GM18867 (cell line): ENCODE results near the gene LILRA5.
"Not testable (repeated sequence)": the region's sequence is repeated elsewhere in the genome, so short reads cannot be mapped to it uniquely, and the experiment has no call there.

ENCODE experiments used
- ATAC-seq: cut with Tn5 transposase; IDR thresholded peaks from one replicate; pipeline ENCODE4 v1.9.1; 2021; ENCODE audit warnings: mild to moderate bottlenecking, moderate library complexity; ENCODE audit not compliant: unreplicated experiment

The LILRA5 gene

GRCh38 chr19:54277111-54277615, 35.8 kb downstream of the LILRA5 start:
- not testable (repeated sequence) for ATAC-seq

- no peak for ATAC-seq
Observed at GRCh38 chr19:54275951-54276350, 37.0 kb downstream of the LILRA5 start.

- ATAC-seq, result not testable (repeated sequence)
Observed at GRCh38 chr19:54274516-54274915, 38.5 kb downstream of the LILRA5 start.

GRCh38 chr19:54273821-54274220, 39.1 kb downstream of the LILRA5 start:
- ATAC-seq, result no peak

GRCh38 chr19:54272181-54272580, 40.8 kb downstream of the LILRA5 start:
- not testable (repeated sequence) for ATAC-seq

- not testable (repeated sequence) for ATAC-seq
Observed at GRCh38 chr19:54271587-54271986, 41.4 kb downstream of the LILRA5 start.

GRCh38 chr19:54271106-54271505, 41.9 kb downstream of the LILRA5 start:
- ATAC-seq, result no peak

GRCh38 chr19:54268936-54269335, 44.0 kb downstream of the LILRA5 start:
- no peak for ATAC-seq

GRCh38 chr19:54266133-54266532, 46.8 kb downstream of the LILRA5 start:
- ATAC-seq, result no peak

GRCh38 chr19:54262470-54262869, 50.5 kb downstream of the LILRA5 start:
- no peak for ATAC-seq

- ATAC-seq, result no peak
Observed at GRCh38 chr19:54262066-54262465, 50.9 kb downstream of the LILRA5 start.

- no peak for ATAC-seq
Observed at GRCh38 chr19:54257116-54257480, 55.9 kb downstream of the LILRA5 start, which contains the start of gene LILRB5. TSS of gene LILRB5 (minus strand) at chr19:54257273. CDS start at chr19:54257193, 80 bp downstream.
